HEK293 (cell line): ENCODE results near the gene NUDT22.
A peak's percentile ranks its signal among the peaks of the same experiment; 100 is the strongest.
"Not testable (repeated sequence)": the region's sequence is repeated elsewhere in the genome, so short reads cannot be mapped to it uniquely, and the experiment has no call there.

Experiments
- CTCF ChIA-PET: fragments of 350-600 bp; formaldehyde crosslinking; extraction: SDS; loops from one replicate; lab custom pipeline; 2021; ENCODE audit warnings: antibody characterized with exemption; lab: Yijun Ruan, JAX
- POLR2A ChIA-PET: fragments of 300-600 bp; formaldehyde crosslinking; extraction: SDS; loops from one replicate; lab custom pipeline; 2020; ENCODE audit warnings: antibody characterized with exemption, inconsistent platforms; lab: Yijun Ruan, JAX
- H3K27ac ChIP-seq: fragments of 200-500 bp; sonication (Bioruptor generic); 2 replicates; pipeline ENCODE4 v1.5.1; 2014; ENCODE audit warnings: low read depth, low read length, control low read depth, inconsistent platforms; ENCODE audit errors: extremely low read depth
- H3K36me3 ChIP-seq, 2 experiments: fragments of 200-500 bp in 1 of 2; sonication (Bioruptor generic) in 1 of 2; 1 replicate in 1 of 2; 2 replicates in 1 of 2; pipeline ENCODE4 v1.5.1; 2014 to 2017; ENCODE audit warnings: inconsistent platforms in 2 of 2, low read length in 2 of 2; ENCODE audit not compliant: control insufficient read depth in 2 of 2, insufficient read depth in 1 of 2
- H3K4me1 ChIP-seq: fragments of 200-500 bp; sonication (Bioruptor generic); 2 replicates; pipeline ENCODE4 v1.5.1; 2014; ENCODE audit warnings: mild to moderate bottlenecking, low read length, inconsistent platforms; ENCODE audit not compliant: control insufficient read depth, insufficient read depth
- H3K4me3 ChIP-seq: 2 replicates; pipeline ENCODE4 v1.5.1; 2011; ENCODE audit warnings: low read depth, mild to moderate bottlenecking, control low read depth, low read length, moderate library complexity
- H3K9me3 ChIP-seq: fragments of 200-500 bp; sonication (Bioruptor generic); 2 replicates; pipeline ENCODE4 v1.5.1; 2014; ENCODE audit warnings: low read depth, low read length, inconsistent platforms; ENCODE audit not compliant: control insufficient read depth, insufficient read depth
- AEBP2 ChIP-seq: fragments of 450-650 bp; formaldehyde crosslinking; IDR thresholded peaks from 2 replicates; pipeline ENCODE4 v1.5.1; 2016; ENCODE audit warnings: missing biosample characterization, missing genetic modification characterization, borderline replicate concordance
- BCL11B ChIP-seq: fragments of 450-650 bp; formaldehyde crosslinking; IDR thresholded peaks from 2 replicates; pipeline ENCODE4 v1.5.1; 2016; ENCODE audit warnings: low read depth, missing biosample characterization, missing genetic modification characterization
- CTCF ChIP-seq: fragments of 450-650 bp; formaldehyde crosslinking; IDR thresholded peaks from 2 replicates; pipeline ENCODE4 v1.5.1; 2016; ENCODE audit warnings: missing biosample characterization, missing genetic modification characterization
- KLF8 ChIP-seq: fragments of 450-650 bp; formaldehyde crosslinking; IDR thresholded peaks from 2 replicates; pipeline ENCODE4 v1.5.1; 2016; ENCODE audit warnings: missing biosample characterization, missing genetic modification characterization
- SP3 ChIP-seq: fragments of 450-650 bp; formaldehyde crosslinking; IDR thresholded peaks from 2 replicates; pipeline ENCODE4 v1.5.1; 2016; ENCODE audit warnings: missing biosample characterization, missing genetic modification characterization
- ZBTB11 ChIP-seq: fragments of 450-650 bp; formaldehyde crosslinking; conservative IDR thresholded peaks from 2 replicates; pipeline ENCODE4 v1.5.1; 2016; ENCODE audit warnings: low read depth, missing biosample characterization, missing genetic modification characterization
- ZBTB17 ChIP-seq: fragments of 450-650 bp; formaldehyde crosslinking; IDR thresholded peaks from 2 replicates; pipeline ENCODE4 v1.5.1; 2016; ENCODE audit warnings: missing biosample characterization, missing genetic modification characterization
- ZBTB20 ChIP-seq: fragments of 450-650 bp; formaldehyde crosslinking; IDR thresholded peaks from 2 replicates; pipeline ENCODE4 v1.5.1; 2016; ENCODE audit warnings: missing biosample characterization, missing genetic modification characterization
- ZBTB48 ChIP-seq: fragments of 450-650 bp; formaldehyde crosslinking; IDR thresholded peaks from 2 replicates; pipeline ENCODE4 v1.5.1; 2016; ENCODE audit warnings: missing biosample characterization, missing genetic modification characterization
- ZNF132 ChIP-seq: fragments of 450-650 bp; formaldehyde crosslinking; IDR thresholded peaks from 2 replicates; pipeline ENCODE4 v1.5.1; 2017; ENCODE audit warnings: missing biosample characterization, missing genetic modification characterization, borderline replicate concordance
- ZNF138 ChIP-seq: fragments of 450-650 bp; formaldehyde crosslinking; IDR thresholded peaks from 2 replicates; pipeline ENCODE4 v1.5.1; 2016; ENCODE audit warnings: missing biosample characterization, missing genetic modification characterization, borderline replicate concordance
- ZNF184 ChIP-seq: fragments of 450-650 bp; IDR thresholded peaks from 2 replicates; pipeline ENCODE4 v1.5.1; 2018; ENCODE audit warnings: missing biosample characterization, mild to moderate bottlenecking, missing genetic modification characterization
- ZNF26 ChIP-seq: fragments of 450-650 bp; formaldehyde crosslinking; IDR thresholded peaks from 2 replicates; pipeline ENCODE4 v1.5.1; 2016; ENCODE audit warnings: missing biosample characterization, missing genetic modification characterization
- ZNF449 ChIP-seq: fragments of 450-650 bp; formaldehyde crosslinking; IDR thresholded peaks from 2 replicates; pipeline ENCODE4 v1.5.1; 2017; ENCODE audit warnings: missing biosample characterization, mild to moderate bottlenecking, missing genetic modification characterization, moderate library complexity
- ZNF48 ChIP-seq: fragments of 450-650 bp; formaldehyde crosslinking; IDR thresholded peaks from 2 replicates; pipeline ENCODE4 v1.5.1; 2016; ENCODE audit warnings: missing biosample characterization, missing genetic modification characterization
- ZNF521 ChIP-seq: fragments of 450-650 bp; formaldehyde crosslinking; IDR thresholded peaks from 2 replicates; pipeline ENCODE4 v1.5.1; 2017; ENCODE audit warnings: missing biosample characterization, mild to moderate bottlenecking, missing genetic modification characterization
- ZNF580 ChIP-seq: fragments of 450-650 bp; formaldehyde crosslinking; IDR thresholded peaks from 2 replicates; pipeline ENCODE4 v1.5.1; 2016; ENCODE audit warnings: missing biosample characterization, missing genetic modification characterization
- ZNF629 ChIP-seq: fragments of 450-650 bp; formaldehyde crosslinking; IDR thresholded peaks from 2 replicates; pipeline ENCODE4 v1.5.1; 2017; ENCODE audit warnings: missing biosample characterization, missing genetic modification characterization
- ZSCAN23 ChIP-seq: fragments of 450-650 bp; formaldehyde crosslinking; IDR thresholded peaks from 2 replicates; pipeline ENCODE4 v1.5.1; 2016; ENCODE audit warnings: missing biosample characterization, missing genetic modification characterization

Gene NUDT22

GRCh38 chr11:64245797-64246620 lies 19.9 kb downstream of the NUDT22 start (continued):
- no peak for TF ChIP-seq ZNF48 (tag by site-specific recombination)

GRCh38 chr11:64246621-64246870 lies 20.5 kb downstream of the NUDT22 start:
- H3K27ac ChIP-seq, result peak overlapping the region; percentile 66; the same call in 1 of the 2 replicates

GRCh38 chr11:64246871-64247728 lies 21.0 kb downstream of the NUDT22 start, which contains the start of gene PPP1R14B:
Gene PPP1R14B, minus strand, starts transcription at chr11:64246943. Its CDS starts 270 bp downstream, at chr11:64246673.
- POLR2A ChIA-PET, result interaction anchor here (1.1 to 7.2 kb wide), 5 partner anchors 21 to 71 kb away, joined by 3 to 96 read pairs (median 7); partner anchors contain the start of genes NUDT22, PRDX5, TRMT112 and TRPT1
- Histone ChIP-seq H3K9me3 (no peaks in the 10 kb centered on the region), H3K4me3 (peak within 1 kb of the TSS; percentile 68), H3K36me3 (peaks cover 0 to 20% of the 10 kb centered on the region in 2 experiments; a peak in 1 of 3 replicates), H3K27ac (peak within 1 kb of the TSS; percentile 73), H3K4me1 (peaks cover 7% of the 10 kb centered on the region)
- CTCF ChIA-PET, result interaction anchor here (1.1 to 1.7 kb wide), 3 partner anchors 8 to 58 kb away, joined by 4 to 8 read pairs (median 5); no protein-coding TSS in a partner anchor
- TF ChIP-seq ZNF521 (tag by site-specific recombination) (no peak), KLF8 (tag by site-specific recombination) (peak; percentile 81), ZBTB20 (tag by site-specific recombination) (peak; percentile 77), SP3 (tag by site-specific recombination) (peak; percentile 81), ZSCAN23 (tag by site-specific recombination) (no peak), ZBTB48 (tag by site-specific recombination) (peak; percentile 93), ZBTB11 (tag by site-specific recombination) (peak; percentile 91), ZNF184 (tag by site-specific recombination) (no peak), ZNF138 (tag by site-specific recombination) (no peak), ZNF580 (no peak), ZNF132 (tag by site-specific recombination) (no peak), CTCF (tag by site-specific recombination) (peak; percentile 50), AEBP2 (no peak), ZBTB17 (tag by site-specific recombination) (peak; percentile 40; the same call in 1 of the 2 replicates), ZNF26 (tag by site-specific recombination) (no peak), ZNF629 (tag by site-specific recombination) (0 out of 2 replicates have a peak, but pooled peaks have one; percentile 28), BCL11B (tag by site-specific recombination) (peak; percentile 13; the same call in 1 of the 2 replicates), ZNF449 (tag by site-specific recombination) (peak; percentile 53; the same call in 1 of the 2 replicates)

More at GRCh38 chr11:64246621-64246870, 20.5 kb downstream of the NUDT22 start:
- ChIA-PET POLR2A (interaction anchor here (1.1 to 7.2 kb wide), 6 partner anchors 14 to 71 kb away, joined by 3 to 96 read pairs (median 8); partner anchors contain the start of genes NUDT22, PRDX5, TRMT112 and TRPT1), CTCF (interaction anchor here (1.7 kb wide), 2 partner anchors 8 to 58 kb away, joined by 5 to 8 read pairs; no protein-coding TSS in a partner anchor)
- H3K36me3 ChIP-seq, result peaks cover 0 to 20% of the 10 kb centered on the region in 2 experiments; a peak in 1 of 3 replicates
- peak overlapping the region; percentile 68 for H3K4me3 ChIP-seq
- not testable (repeated sequence) for H3K4me1 ChIP-seq, H3K9me3 ChIP-seq
